ENCODE data around the gene TTC38.

TTC38 gene

DNA sequence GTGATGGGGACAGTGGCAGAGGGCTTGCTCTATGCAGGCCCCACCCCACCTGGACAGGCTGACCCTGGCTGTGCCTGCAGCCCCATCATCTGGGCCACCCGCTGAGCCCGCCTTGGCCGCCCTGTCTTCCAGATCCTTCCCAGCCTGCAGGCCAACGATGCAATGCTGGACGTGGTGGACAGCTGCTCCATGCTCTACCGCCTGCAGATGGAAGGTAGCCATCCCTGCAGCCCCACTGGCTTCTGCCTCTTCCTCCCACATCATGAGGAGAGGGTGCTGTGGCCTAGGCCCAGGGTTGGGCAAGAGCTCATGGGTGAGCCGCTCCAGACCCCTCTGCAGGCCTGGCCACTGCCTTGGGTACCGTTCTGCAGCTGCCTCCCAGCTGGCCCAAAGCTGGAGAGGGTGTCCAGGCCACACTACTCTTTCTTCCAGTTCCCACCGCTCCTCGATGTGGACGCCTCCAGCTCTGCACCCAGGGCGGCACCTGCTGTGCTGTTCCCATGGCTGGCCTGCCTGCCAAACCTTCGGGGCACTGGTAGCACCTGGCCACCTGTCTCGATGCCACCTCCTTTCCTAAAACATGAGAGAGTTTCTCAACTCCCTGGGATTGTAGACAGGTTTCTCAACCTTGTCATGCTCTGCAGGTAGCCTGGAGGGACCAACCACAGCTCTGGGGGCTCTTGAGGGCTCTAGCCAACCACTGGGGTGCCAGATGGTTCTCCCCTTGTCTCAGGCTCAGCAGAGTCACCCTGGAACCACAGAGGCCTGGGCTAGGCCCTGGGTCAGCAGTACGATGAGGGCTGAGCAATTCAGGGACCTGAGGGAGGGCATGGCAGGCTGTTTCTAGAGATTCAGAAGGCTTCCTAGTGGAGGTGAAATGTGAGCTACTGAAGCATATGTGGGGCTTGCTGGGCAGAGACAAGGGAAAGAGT is 19.4 kb downstream of the TTC38 start:
- TF ChIP-seq, protein P1, sequence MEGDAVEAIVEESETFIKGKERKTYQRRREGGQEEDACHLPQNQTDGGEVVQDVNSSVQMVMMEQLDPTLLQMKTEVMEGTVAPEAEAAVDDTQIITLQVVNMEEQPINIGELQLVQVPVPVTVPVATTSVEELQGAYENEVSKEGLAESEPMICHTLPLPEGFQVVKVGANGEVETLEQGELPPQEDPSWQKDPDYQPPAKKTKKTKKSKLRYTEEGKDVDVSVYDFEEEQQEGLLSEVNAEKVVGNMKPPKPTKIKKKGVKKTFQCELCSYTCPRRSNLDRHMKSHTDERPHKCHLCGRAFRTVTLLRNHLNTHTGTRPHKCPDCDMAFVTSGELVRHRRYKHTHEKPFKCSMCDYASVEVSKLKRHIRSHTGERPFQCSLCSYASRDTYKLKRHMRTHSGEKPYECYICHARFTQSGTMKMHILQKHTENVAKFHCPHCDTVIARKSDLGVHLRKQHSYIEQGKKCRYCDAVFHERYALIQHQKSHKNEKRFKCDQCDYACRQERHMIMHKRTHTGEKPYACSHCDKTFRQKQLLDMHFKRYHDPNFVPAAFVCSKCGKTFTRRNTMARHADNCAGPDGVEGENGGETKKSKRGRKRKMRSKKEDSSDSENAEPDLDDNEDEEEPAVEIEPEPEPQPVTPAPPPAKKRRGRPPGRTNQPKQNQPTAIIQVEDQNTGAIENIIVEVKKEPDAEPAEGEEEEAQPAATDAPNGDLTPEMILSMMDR (conservative IDR thresholded peaks at IDR 0.05; ENCODE audit: low read depth, low read length), result no peak
- no peak for DNase-seq (ENCODE audit: low read depth)
- no peak overlapping the region for H3K4me3 ChIP-seq (ENCODE audit: low read depth, low read length)

DNA sequence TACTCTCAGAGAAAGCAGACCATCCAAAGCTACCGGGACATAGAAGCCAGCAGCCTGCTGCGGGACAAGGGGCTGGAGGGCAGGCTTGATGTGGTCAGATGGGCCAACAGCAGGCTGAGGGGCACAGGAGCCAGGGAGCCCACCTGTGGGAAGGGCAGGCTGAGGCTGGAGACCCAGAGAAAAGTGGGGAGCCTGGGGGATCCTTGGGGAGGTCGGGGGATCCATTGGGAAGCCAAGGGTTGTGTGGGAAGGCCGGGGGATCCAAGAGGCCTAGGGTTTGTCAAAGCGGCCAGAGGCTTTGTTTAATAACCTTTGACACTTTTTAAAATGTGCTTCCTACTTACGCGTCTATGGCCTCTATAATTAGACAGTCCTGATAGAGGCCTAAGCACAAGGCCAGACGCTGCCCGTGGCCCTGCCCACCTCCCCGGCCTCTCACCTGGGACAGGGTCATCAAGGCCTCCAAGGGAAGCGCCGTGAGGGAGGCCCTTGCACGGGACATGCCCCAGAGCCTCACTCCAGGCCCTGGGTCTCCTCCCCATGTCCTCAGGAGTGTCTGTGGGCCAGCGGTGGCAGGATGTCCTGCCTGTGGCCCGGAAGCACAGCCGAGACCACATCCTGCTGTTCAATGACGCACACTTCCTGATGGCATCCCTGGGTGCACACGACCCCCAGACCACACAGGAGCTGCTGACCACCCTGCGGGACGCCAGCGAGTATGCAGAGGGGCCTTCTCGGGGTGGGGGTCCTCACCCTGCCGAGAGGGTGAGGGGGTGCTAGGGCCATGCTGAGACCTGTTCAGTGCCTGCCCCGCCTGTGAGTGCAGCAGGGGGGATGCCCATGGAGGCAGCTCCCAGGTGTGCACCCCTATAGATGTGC is 20.3 kb downstream of the TTC38 start:
- no peak overlapping the region for H3K4me3 ChIP-seq (ENCODE audit: low read depth, low read length)
- no peak for DNase-seq (ENCODE audit: low read depth)
- TF ChIP-seq, protein P1 (conservative IDR thresholded peaks at IDR 0.05; ENCODE audit: low read depth, low read length), result no peak

- TF ChIP-seq, protein P1 (conservative IDR thresholded peaks at IDR 0.05; ENCODE audit: low read depth, low read length), result no peak
- DNase-seq (ENCODE audit: low read depth), result no peak
- H3K4me3 ChIP-seq (ENCODE audit: low read depth, low read length), result no peak overlapping the region
These were observed 21.0 kb downstream of the TTC38 start for GRCh38 chr22:46288846-46289243.

GRCh38 chr22:46289244-46289891 is 21.6 kb downstream of the TTC38 start:
- H3K4me3 ChIP-seq (ENCODE audit: low read depth, low read length), result no peak overlapping the region
- TF ChIP-seq, protein P1 (conservative IDR thresholded peaks at IDR 0.05; ENCODE audit: low read depth, low read length), result no peak
- DNase-seq (ENCODE audit: low read depth), result no peak

DNA sequence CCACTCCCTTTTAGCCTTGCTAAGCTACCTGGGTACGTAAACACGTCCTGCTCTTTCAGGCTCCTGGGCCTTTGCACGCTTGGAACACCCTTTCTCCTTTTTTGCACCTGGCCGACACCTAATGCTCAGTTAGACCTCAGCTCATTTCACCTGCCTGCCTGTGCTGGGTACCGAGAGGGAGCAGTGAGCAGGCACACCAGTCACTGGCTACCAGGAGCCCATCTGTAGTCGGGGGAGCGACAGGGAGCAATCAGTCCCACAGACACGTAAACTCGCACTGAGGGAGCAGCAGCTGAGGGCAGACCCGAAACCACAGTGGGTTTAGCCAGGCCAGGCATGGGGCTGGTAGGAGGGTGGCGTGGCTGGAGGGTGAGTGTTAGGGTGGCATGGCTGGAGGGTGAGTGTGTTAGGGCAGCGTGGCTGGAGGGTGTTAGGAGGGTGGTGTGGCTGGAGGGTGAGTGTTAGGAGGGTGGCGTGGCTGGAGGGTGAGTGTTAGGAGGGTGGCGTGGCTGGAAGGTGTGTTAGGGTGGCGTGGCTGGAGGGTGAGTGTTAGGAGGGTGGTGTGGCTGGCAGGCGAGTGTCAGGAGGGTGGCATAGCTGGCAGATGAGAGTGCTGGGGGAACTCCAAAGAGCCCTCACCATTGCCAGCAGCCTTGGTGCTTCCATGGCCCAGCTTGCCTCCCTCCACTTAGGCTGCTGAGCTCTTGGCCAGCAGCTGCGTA is 22.5 kb downstream of the TTC38 start:
- TF ChIP-seq, protein P1 (conservative IDR thresholded peaks at IDR 0.05; ENCODE audit: low read depth, low read length), result no peak
- no peak for DNase-seq (ENCODE audit: low read depth)
- no peak overlapping the region for H3K4me3 ChIP-seq (ENCODE audit: low read depth, low read length)

Data from choroid plexus epithelial cell (primary cell).